PC-3 (cell line): ENCODE results near the gene NTN1.

ENCODE experiments used
- CTCF ChIP-seq: fragments of 300-600 bp; sonication (generic); conservative IDR thresholded peaks from 2 replicates; pipeline ENCODE4 v1.5.1; 2017; ENCODE audit warnings: antibody characterized with exemption, low read depth, mild to moderate bottlenecking, low read length
- EZH2 ChIP-seq: fragments of 300-600 bp; sonication (generic); IDR thresholded peaks from one replicate; pipeline ENCODE4 v1.6.1; 2017; ENCODE audit warnings: antibody characterized with exemption, mild to moderate bottlenecking, low read length; ENCODE audit not compliant: unreplicated experiment
- EZH2phosphoT487 ChIP-seq: fragments of 300-600 bp; sonication (generic); IDR thresholded peaks from 2 replicates; pipeline ENCODE4 v1.6.1; 2018; ENCODE audit warnings: mild to moderate bottlenecking, antibody characterized with exemption, low read length, borderline replicate concordance

GRCh38 chr17:9203771-9204425 is 182.6 kb downstream of the NTN1 start:
- no peak for TF ChIP-seq CTCF
- TF ChIP-seq EZH2phosphoT487: no peak
- no peak for TF ChIP-seq EZH2
